ENCODE data around the gene OR52N5. TPM values are rescaled to one million over a fixed set of nuclear protein-coding genes. Genes with fewer than 3 reads are reported as not detected.

OR52N5 gene
- polyA plus RNA-seq, 3 donors: not detected

DNA sequence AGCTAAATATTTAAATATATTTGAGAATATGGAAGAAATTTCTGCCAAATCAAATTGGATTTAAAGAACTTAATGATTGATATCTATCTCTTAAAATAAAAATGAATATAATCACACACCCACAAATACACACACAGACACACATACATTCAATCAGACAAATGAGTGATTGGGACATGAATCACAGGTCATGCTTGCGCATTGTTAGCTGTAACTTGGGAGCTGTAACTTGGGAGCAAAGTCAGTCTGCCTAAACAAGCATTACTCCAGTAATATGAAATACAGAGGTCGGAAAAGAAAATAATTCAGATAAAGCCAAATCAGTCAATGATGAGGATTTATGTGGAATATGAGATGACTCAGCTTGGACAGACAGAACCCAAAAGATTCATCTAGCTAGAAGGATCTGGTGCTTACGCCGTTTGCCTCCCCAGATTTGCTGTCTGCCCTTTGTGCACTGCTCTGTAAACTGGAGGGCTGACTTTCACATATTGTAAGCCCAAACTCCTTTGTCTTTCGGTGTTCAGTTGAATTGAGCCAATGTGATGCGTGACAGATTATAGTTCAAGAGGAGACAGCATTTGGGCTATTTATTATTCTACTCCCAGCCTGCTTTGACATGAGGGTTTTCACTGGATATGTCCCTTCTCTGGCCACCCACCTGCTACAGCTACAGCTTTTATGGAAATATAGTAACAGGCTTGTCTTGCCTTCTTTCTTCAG, 45.3 kb downstream of the OR52N5 start:
- H3K27ac ChIP-seq (ENCODE audit: low read depth in 1 of 2, low read length in 2 of 2): no peak overlapping the region
- H3K27me3 ChIP-seq (ENCODE audit: control insufficient read depth in 2 of 2, insufficient read depth in 2 of 2, low read length in 2 of 2): no peaks in the 10 kb centered on the region
- DNase-seq: no peak
- H3K4me1 ChIP-seq (ENCODE audit: control insufficient read depth in 1 of 2, insufficient read depth in 2 of 2, low read length in 2 of 2): no peaks in the 10 kb centered on the region
- TF ChIP-seq, protein P1, sequence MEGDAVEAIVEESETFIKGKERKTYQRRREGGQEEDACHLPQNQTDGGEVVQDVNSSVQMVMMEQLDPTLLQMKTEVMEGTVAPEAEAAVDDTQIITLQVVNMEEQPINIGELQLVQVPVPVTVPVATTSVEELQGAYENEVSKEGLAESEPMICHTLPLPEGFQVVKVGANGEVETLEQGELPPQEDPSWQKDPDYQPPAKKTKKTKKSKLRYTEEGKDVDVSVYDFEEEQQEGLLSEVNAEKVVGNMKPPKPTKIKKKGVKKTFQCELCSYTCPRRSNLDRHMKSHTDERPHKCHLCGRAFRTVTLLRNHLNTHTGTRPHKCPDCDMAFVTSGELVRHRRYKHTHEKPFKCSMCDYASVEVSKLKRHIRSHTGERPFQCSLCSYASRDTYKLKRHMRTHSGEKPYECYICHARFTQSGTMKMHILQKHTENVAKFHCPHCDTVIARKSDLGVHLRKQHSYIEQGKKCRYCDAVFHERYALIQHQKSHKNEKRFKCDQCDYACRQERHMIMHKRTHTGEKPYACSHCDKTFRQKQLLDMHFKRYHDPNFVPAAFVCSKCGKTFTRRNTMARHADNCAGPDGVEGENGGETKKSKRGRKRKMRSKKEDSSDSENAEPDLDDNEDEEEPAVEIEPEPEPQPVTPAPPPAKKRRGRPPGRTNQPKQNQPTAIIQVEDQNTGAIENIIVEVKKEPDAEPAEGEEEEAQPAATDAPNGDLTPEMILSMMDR (IDR thresholded peaks at IDR 0.05): no peak
- H3K36me3 ChIP-seq (replicated peaks in 1 of 2; ENCODE audit: control insufficient read depth in 1 of 2, insufficient read depth in 2 of 2, low read length in 2 of 2): no peaks in the 10 kb centered on the region
- no peak overlapping the region for H3K4me3 Mint-ChIP-seq
- H3K4me2 ChIP-seq (replicated peaks; ENCODE audit: extremely low read depth, low read length, poor library complexity, severe bottlenecking): no peak overlapping the region
- no peak overlapping the region for H3K4me3 ChIP-seq (replicated peaks in 1 of 3; ENCODE audit: low read depth in 2 of 3, low read length in 3 of 3)
- no peaks in the 10 kb centered on the region for H3K79me2 ChIP-seq (ENCODE audit: insufficient read depth, low read length)
- H3K4me1 Mint-ChIP-seq: no peaks in the 10 kb centered on the region
- intact Hi-C loops (cut with micrococcal nuclease): no loop called here
- no peaks in the 10 kb centered on the region for H4K20me1 ChIP-seq (ENCODE audit: insufficient read depth, low read length)
- 100% methylated on average over 2 of the region's 6 CpGs for WGBS (ENCODE audit: insufficient coverage)
- peaks cover 0 to 1% (median 0%) of the 10 kb centered on the region in 3 donors for H3K27me3 Mint-ChIP-seq (ENCODE audit: low read depth in 3 of 3)
- H3K9me3 Mint-ChIP-seq: peaks cover 0 to 12% (median 9%) of the 10 kb centered on the region in 7 donors
- no peak overlapping the region for H3K27ac Mint-ChIP-seq
- H3K9me3 ChIP-seq (replicated peaks in 1 of 2; ENCODE audit: control insufficient read depth in 1 of 2, insufficient read depth in 1 of 2, low read length in 2 of 2): no peaks in the 10 kb centered on the region
- H2AFZ ChIP-seq (ENCODE audit: insufficient read depth, low read depth, low read length, poor library complexity, severe bottlenecking): no peak overlapping the region
- H3K9ac ChIP-seq (ENCODE audit: insufficient read depth, low read length, poor library complexity, severe bottlenecking): no peak overlapping the region
- no peaks in the 10 kb centered on the region for H3K36me3 Mint-ChIP-seq

DNA sequence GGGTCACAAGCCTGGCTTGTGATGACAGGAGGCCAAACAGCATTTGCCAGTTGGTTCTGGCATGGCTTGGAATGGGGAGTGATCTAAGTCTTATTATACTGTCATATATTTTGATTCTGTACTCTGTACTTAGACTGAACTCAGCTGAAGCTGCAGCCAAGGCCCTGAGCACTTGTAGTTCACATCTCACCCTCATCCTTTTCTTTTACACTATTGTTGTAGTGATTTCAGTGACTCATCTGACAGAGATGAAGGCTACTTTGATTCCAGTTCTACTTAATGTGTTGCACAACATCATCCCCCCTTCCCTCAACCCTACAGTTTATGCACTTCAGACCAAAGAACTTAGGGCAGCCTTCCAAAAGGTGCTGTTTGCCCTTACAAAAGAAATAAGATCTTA, 46.1 kb downstream of the OR52N5 start:
- no peaks in the 10 kb centered on the region for H3K36me3 Mint-ChIP-seq
- Histone ChIP-seq H2AFZ (ENCODE audit: insufficient read depth, low read depth, low read length, poor library complexity, severe bottlenecking) (no peak overlapping the region), H3K9me3 (replicated peaks in 1 of 2; ENCODE audit: control insufficient read depth in 1 of 2, insufficient read depth in 1 of 2, low read length in 2 of 2) (no peaks in the 10 kb centered on the region), H3K27ac (ENCODE audit: low read depth in 1 of 2, low read length in 2 of 2) (no peak overlapping the region), H3K36me3 (replicated peaks in 1 of 2; ENCODE audit: control insufficient read depth in 1 of 2, insufficient read depth in 2 of 2, low read length in 2 of 2) (no peaks in the 10 kb centered on the region), H3K79me2 (ENCODE audit: insufficient read depth, low read length) (no peaks in the 10 kb centered on the region), H3K4me1 (ENCODE audit: control insufficient read depth in 1 of 2, insufficient read depth in 2 of 2, low read length in 2 of 2) (no peaks in the 10 kb centered on the region), H3K27me3 (ENCODE audit: control insufficient read depth in 2 of 2, insufficient read depth in 2 of 2, low read length in 2 of 2) (no peaks in the 10 kb centered on the region), H3K4me3 (replicated peaks in 1 of 3; ENCODE audit: low read depth in 2 of 3, low read length in 3 of 3) (no peak overlapping the region), H3K9ac (ENCODE audit: insufficient read depth, low read length, poor library complexity, severe bottlenecking) (no peak overlapping the region), H4K20me1 (ENCODE audit: insufficient read depth, low read length) (no peaks in the 10 kb centered on the region), H3K4me2 (replicated peaks; ENCODE audit: extremely low read depth, low read length, poor library complexity, severe bottlenecking) (no peak overlapping the region)
- H3K9me3 Mint-ChIP-seq: peaks cover 0 to 12% (median 9%) of the 10 kb centered on the region in 7 donors
- no peak overlapping the region for H3K4me3 Mint-ChIP-seq
- no peak overlapping the region for H3K27ac Mint-ChIP-seq
- H3K4me1 Mint-ChIP-seq: no peaks in the 10 kb centered on the region
- no peak for DNase-seq
- H3K27me3 Mint-ChIP-seq (ENCODE audit: low read depth in 3 of 3): peaks cover 0 to 1% (median 0%) of the 10 kb centered on the region in 3 donors
- TF ChIP-seq, protein P1 (IDR thresholded peaks at IDR 0.05): no peak
- intact Hi-C loops (cut with micrococcal nuclease): no loop called here

Data from CD14-positive monocyte (primary cell).